Neuronal stem cell (in vitro differentiated cells): ENCODE data around the gene SPATA24.

Experiments
- DNase-seq: peaks from one replicate; pipeline ENCODE4 v3.0.0-alpha.2; 2013; ENCODE audit warnings: low spot score
- H2AFZ ChIP-seq: one replicate; pipeline ENCODE4 v1.6.1; 2013; ENCODE audit warnings: mild to moderate bottlenecking, low read length, inconsistent platforms
- H2AK5ac ChIP-seq: 2 replicates; pipeline ENCODE4 v1.6.1; 2013; ENCODE audit warnings: low read depth, mild to moderate bottlenecking, inconsistent platforms, low read length, moderate library complexity, mixed read lengths
- H2BK120ac ChIP-seq: 2 replicates; pipeline ENCODE4 v1.6.1; 2013; ENCODE audit warnings: low read depth, mild to moderate bottlenecking, inconsistent platforms, low read length, moderate library complexity, mixed read lengths
- H2BK12ac ChIP-seq: one replicate; pipeline ENCODE4 v1.6.1; 2013; ENCODE audit warnings: low read length, inconsistent platforms
- H2BK15ac ChIP-seq: 2 replicates; pipeline ENCODE4 v1.6.1; 2013; ENCODE audit warnings: mild to moderate bottlenecking, low read length, inconsistent platforms, mixed read lengths
- H2BK5ac ChIP-seq: one replicate; pipeline ENCODE4 v1.6.1; 2013; ENCODE audit warnings: inconsistent platforms, mild to moderate bottlenecking, low read length, moderate library complexity
- H3K14ac ChIP-seq: one replicate; pipeline ENCODE4 v1.6.1; 2013; ENCODE audit warnings: low read length, inconsistent platforms
- H3K18ac ChIP-seq: 2 replicates; pipeline ENCODE4 v1.6.1; 2013; ENCODE audit warnings: low read length, inconsistent platforms
- H3K23ac ChIP-seq: 2 replicates; pipeline ENCODE4 v1.6.1; 2013; ENCODE audit warnings: low read depth, mild to moderate bottlenecking, mixed read lengths, low read length, inconsistent platforms; ENCODE audit not compliant: poor library complexity
- H3K27ac ChIP-seq: replicated peaks from 3 replicates; pipeline ENCODE4 v1.5.1; 2013; ENCODE audit warnings: low read length, inconsistent platforms
- H3K27me3 ChIP-seq, 3 experiments: 2 replicates each; pipeline ENCODE4 v1.6.1; 2013; ENCODE audit warnings: low read length in 3 of 3, mild to moderate bottlenecking in 2 of 3, inconsistent platforms in 1 of 3, low read depth in 1 of 3, mixed read lengths in 1 of 3, moderate library complexity in 1 of 3; ENCODE audit not compliant: control insufficient read depth in 3 of 3, insufficient read depth in 3 of 3
- H3K36me3 ChIP-seq, 2 donors: replicated peaks in 1 of 2; 2 replicates each; pipeline ENCODE4 v1.6.1; 2013; ENCODE audit warnings: low read length in 2 of 2; ENCODE audit not compliant: control insufficient read depth in 2 of 2, insufficient read depth in 2 of 2
- H3K4ac ChIP-seq: 2 replicates; pipeline ENCODE4 v1.6.1; 2013; ENCODE audit warnings: inconsistent platforms, mild to moderate bottlenecking, low read length, moderate library complexity
- H3K4me1 ChIP-seq, 2 donors: 1 replicate in 1 of 2; 2 replicates in 1 of 2; pipeline ENCODE4 v1.6.1; 2013; ENCODE audit warnings: low read length in 2 of 2, low read depth in 1 of 2; ENCODE audit not compliant: control insufficient read depth in 2 of 2, insufficient read depth in 1 of 2
- H3K4me2 ChIP-seq: one replicate; pipeline ENCODE4 v1.6.1; 2013; ENCODE audit warnings: mild to moderate bottlenecking, low read length, inconsistent platforms; ENCODE audit not compliant: insufficient read depth, poor library complexity, severe bottlenecking
- H3K4me3 ChIP-seq, 2 donors: 2 replicates each; pipeline ENCODE4 v1.5.1; 2013; ENCODE audit warnings: low read length in 2 of 2, mild to moderate bottlenecking in 2 of 2, inconsistent platforms in 1 of 2, moderate library complexity in 1 of 2
- H3K79me1 ChIP-seq: one replicate; pipeline ENCODE4 v1.6.1; 2013; ENCODE audit warnings: low read depth, mild to moderate bottlenecking, inconsistent platforms, low read length, moderate library complexity
- H3K9ac ChIP-seq: one replicate; pipeline ENCODE4 v1.6.1; 2013; ENCODE audit warnings: mild to moderate bottlenecking, low read depth, low read length, inconsistent platforms; ENCODE audit not compliant: poor library complexity
- H3K9me3 ChIP-seq, 2 donors: replicated peaks in 1 of 2; 2 replicates each; pipeline versions ENCODE3 to v1.6.1; 2013; ENCODE audit warnings: low read length in 2 of 2, mild to moderate bottlenecking in 2 of 2, inconsistent platforms in 1 of 2, low read depth in 1 of 2, mixed read lengths in 1 of 2, moderate library complexity in 1 of 2; ENCODE audit not compliant: control insufficient read depth in 2 of 2, insufficient read depth in 1 of 2
- H4K8ac ChIP-seq: one replicate; pipeline ENCODE4 v1.6.1; 2013; ENCODE audit warnings: low read depth, mild to moderate bottlenecking, inconsistent platforms, low read length, moderate library complexity
- H4K91ac ChIP-seq: one replicate; pipeline ENCODE4 v1.6.1; 2013; ENCODE audit warnings: low read length, low read depth, mild to moderate bottlenecking, inconsistent platforms; ENCODE audit not compliant: poor library complexity
- WGBS, 2 donors: extraction: QIAGEN DNeasy Blood & Tissue Kit; methylation state at CpG; one replicate each; pipeline ENCODE4 v1.1.7; 2013; ENCODE audit warnings: missing lambda C conversion rate in 2 of 2, mixed read lengths in 1 of 2; ENCODE audit not compliant: insufficient read length in 2 of 2, insufficient replicate concordance in 1 of 2; ENCODE audit errors: extremely low coverage in 2 of 2; 5-methylcytosine and 5-hydroxymethylcytosine counted together

Gene SPATA24

DNA sequence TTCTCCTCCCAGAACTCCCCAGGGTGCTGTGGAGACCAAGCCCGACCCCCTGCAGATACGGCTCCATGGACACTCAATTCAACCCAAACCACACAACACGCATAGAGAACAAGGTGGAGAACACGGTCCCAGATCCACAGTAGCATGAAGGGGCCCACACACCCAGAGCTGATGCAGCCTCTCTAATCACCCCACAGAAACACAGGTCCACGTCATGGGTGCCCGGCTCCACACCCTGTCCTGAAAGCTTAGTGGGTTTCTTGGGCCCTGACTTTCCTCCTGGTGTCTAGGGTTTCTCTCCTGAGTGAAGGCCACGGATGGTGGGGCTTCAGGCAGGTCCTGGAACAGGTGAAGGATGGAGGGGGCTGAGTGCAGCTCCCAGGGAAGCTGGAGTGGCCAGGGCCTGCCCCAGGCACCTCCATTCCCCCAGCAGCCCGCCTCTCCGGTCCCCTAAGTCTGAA, 19.3 kb downstream of the SPATA24 start:
- no peak overlapping the region for H3K14ac ChIP-seq
- no peak overlapping the region for H3K4me3 ChIP-seq
- WGBS, 2 donors: no CpG with 5 or more reads among the region's 9 CpGs

GRCh38 chr5:139383993-139384590, 19.8 kb downstream of the SPATA24 start:
- Histone ChIP-seq H3K27me3 (peaks cover 0 to 16% (median 0%) of the 10 kb centered on the region in 3 experiments), H3K4me1 (peaks cover 2 to 6% of the 10 kb centered on the region in 2 donors), H2BK15ac (no peak overlapping the region), H3K9ac (peak overlapping the region; percentile 34), H3K9me3 (no peaks in the 10 kb centered on the region), H2BK12ac (no peak overlapping the region), H3K14ac (no peak overlapping the region), H4K91ac (no peak overlapping the region), H3K79me1 (peaks cover 6% of the 10 kb centered on the region), H3K4me3 (no peak overlapping the region), H2AK5ac (no peak overlapping the region), H3K36me3 (no peaks in the 10 kb centered on the region), H3K23ac (no peak overlapping the region), H2BK120ac (no peak overlapping the region), H3K4ac (no peak overlapping the region), H3K18ac (peak overlapping the region; percentile 27), H3K4me2 (no peak overlapping the region), H2BK5ac (no peak overlapping the region), H3K27ac (no peak overlapping the region), H2AFZ (no peak overlapping the region), H4K8ac (no peak overlapping the region)
- no CpG with 5 or more reads among the region's 7 CpGs for WGBS, 2 donors
- DNase-seq: no peak

More for the DNA sequence above, 19.3 kb downstream of the SPATA24 start:
- Histone ChIP-seq H2BK120ac (no peak overlapping the region), H3K9ac (no peak overlapping the region), H3K27ac (no peak overlapping the region), H3K4me2 (no peak overlapping the region), H3K23ac (no peak overlapping the region), H4K8ac (no peak overlapping the region), H2AK5ac (no peak overlapping the region), H3K18ac (no peak overlapping the region), H3K9me3 (no peaks in the 10 kb centered on the region), H2AFZ (no peak overlapping the region), H3K36me3 (no peaks in the 10 kb centered on the region), H3K27me3 (peaks cover 0 to 16% (median 0%) of the 10 kb centered on the region in 3 experiments), H2BK12ac (no peak overlapping the region), H3K4me1 (peaks cover 2 to 6% of the 10 kb centered on the region in 2 donors), H3K4ac (no peak overlapping the region), H2BK15ac (no peak overlapping the region), H2BK5ac (no peak overlapping the region), H3K79me1 (peaks cover 3% of the 10 kb centered on the region), H4K91ac (no peak overlapping the region)
- no peak for DNase-seq

DNA sequence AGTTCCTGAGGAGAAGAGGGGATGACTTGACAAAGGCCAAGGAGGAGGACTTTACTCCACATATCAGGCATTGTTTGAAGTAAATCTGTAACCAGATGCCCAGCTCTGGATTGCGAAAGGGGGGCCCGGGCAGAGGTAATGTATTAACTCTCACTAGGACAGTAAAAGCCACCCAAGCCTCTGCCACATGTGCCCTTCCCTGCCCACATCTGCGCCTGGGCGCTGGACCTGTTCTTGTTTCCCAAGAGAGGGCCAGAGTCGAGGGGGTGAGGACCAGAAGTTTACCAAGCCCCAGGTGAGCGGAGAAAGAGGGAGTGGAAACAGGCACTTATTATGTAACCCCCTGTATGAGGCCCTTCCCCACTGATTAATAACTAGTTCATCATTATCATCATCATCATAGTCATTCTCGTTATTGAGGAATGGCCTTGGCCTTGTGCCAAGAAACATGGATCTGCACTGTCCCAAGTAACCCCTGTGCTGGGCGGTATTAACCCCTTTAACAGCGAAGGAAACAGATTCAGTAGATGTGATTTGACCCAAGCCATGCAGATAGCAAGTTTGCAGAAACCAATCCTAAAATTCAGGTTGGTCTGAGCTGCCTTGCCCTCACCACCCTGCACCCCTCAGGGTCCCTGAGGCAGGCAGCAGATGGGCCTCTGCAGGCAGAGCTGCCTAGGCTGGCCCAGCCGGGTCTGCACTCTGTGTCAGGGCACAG, 20.5 kb downstream of the SPATA24 start, which contains the start of gene SLC23A1:
SLC23A1 (minus strand) TSS at position 23 of the 718 bp plus-strand sequence. CDS start 44 bp downstream, outside the sequence.
- H2BK120ac ChIP-seq: no peak within 1 kb of the TSS
- peak within 1 kb of the TSS; percentile 22 for H2BK5ac ChIP-seq
- H3K27me3 ChIP-seq: peaks cover 0 to 16% (median 0%) of the 10 kb centered on the region in 3 experiments
- no peak within 1 kb of the TSS for H3K14ac ChIP-seq
- H3K18ac ChIP-seq: no peak within 1 kb of the TSS
- WGBS, 2 donors: no CpG with 5 or more reads among the region's 10 CpGs
- H3K79me1 ChIP-seq: peaks cover 6% of the 10 kb centered on the region
- H3K9ac ChIP-seq: peak within 1 kb of the TSS; percentile 34
- no peaks in the 10 kb centered on the region for H3K36me3 ChIP-seq
- peaks cover 2 to 5% of the 10 kb centered on the region in 2 donors for H3K4me1 ChIP-seq
- H2AK5ac ChIP-seq: peak within 1 kb of the TSS; percentile 88
- no peak within 1 kb of the TSS for H3K4ac ChIP-seq
- no peak within 1 kb of the TSS for H4K91ac ChIP-seq
- no peak within 1 kb of the TSS for H3K4me3 ChIP-seq
- no peak within 1 kb of the TSS for H3K4me2 ChIP-seq
- H3K9me3 ChIP-seq: no peaks in the 10 kb centered on the region
- H4K8ac ChIP-seq: peak within 1 kb of the TSS; percentile 6
- no peak for DNase-seq
- H2AFZ ChIP-seq: no peak within 1 kb of the TSS
- H3K23ac ChIP-seq: peak within 1 kb of the TSS; percentile 73
- H2BK12ac ChIP-seq: no peak within 1 kb of the TSS
- no peak within 1 kb of the TSS for H2BK15ac ChIP-seq
- no peak within 1 kb of the TSS for H3K27ac ChIP-seq

GRCh38 chr5:139382807-139383206, 21.1 kb downstream of the SPATA24 start:
- Histone ChIP-seq H2AK5ac (peak overlapping the region; percentile 81), H3K79me1 (peaks cover 6% of the 10 kb centered on the region), H2BK5ac (no peak overlapping the region), H3K14ac (no peak overlapping the region), H3K9ac (no peak overlapping the region), H3K23ac (peak overlapping the region; percentile 73), H2BK12ac (no peak overlapping the region), H2BK120ac (no peak overlapping the region), H3K4me2 (no peak overlapping the region), H3K18ac (no peak overlapping the region), H2AFZ (no peak overlapping the region), H2BK15ac (no peak overlapping the region), H3K9me3 (no peaks in the 10 kb centered on the region), H3K4me3 (no peak overlapping the region), H3K4ac (no peak overlapping the region), H3K27ac (no peak overlapping the region), H4K8ac (no peak overlapping the region), H3K27me3 (peaks cover 0 to 16% (median 0%) of the 10 kb centered on the region in 3 experiments), H4K91ac (no peak overlapping the region), H3K36me3 (no peaks in the 10 kb centered on the region), H3K4me1 (peaks cover under 1 to 2% of the 10 kb centered on the region in 2 donors)
- DNase-seq: no peak
- WGBS, 2 donors: no CpG with 5 or more reads among the region's 3 CpGs
